Neutrophil (primary cell): ENCODE measurements around the gene CRYAB.

Experiments used
- H3K27ac ChIP-seq: fragments of 200-600 bp; sonication (generic); 2 replicates; pipeline ENCODE4 v1.5.1; 2016; ENCODE audit warnings: mild to moderate bottlenecking, moderate library complexity
- H3K27me3 ChIP-seq: fragments of 200-600 bp; sonication (generic); 2 replicates; pipeline ENCODE4 v1.6.0; 2016; ENCODE audit warnings: mild to moderate bottlenecking
- H3K36me3 ChIP-seq: fragments of 200-600 bp; sonication (generic); 2 replicates; pipeline ENCODE4 v1.5.1; 2017
- H3K4me1 ChIP-seq, 2 experiments: fragments of 200-600 bp in 1 of 2; sonication (generic) in 1 of 2; 1 replicate in 1 of 2; 2 replicates in 1 of 2; pipeline versions ENCODE4 v1.5.1 to v1.6.1; 2013 to 2016; ENCODE audit warnings: low read depth in 1 of 2, low read length in 1 of 2, mild to moderate bottlenecking in 1 of 2, moderate library complexity in 1 of 2; ENCODE audit not compliant: control insufficient read depth in 1 of 2, insufficient read depth in 1 of 2
- H3K4me3 ChIP-seq, 2 experiments: fragments of 200-600 bp in 1 of 2; sonication (generic) in 1 of 2; 1 replicate in 1 of 2; 2 replicates in 1 of 2; pipeline ENCODE4 v1.5.1; 2013 to 2016; ENCODE audit warnings: low read depth in 1 of 2, low read length in 1 of 2, mild to moderate bottlenecking in 1 of 2, moderate library complexity in 1 of 2
- H3K9me3 ChIP-seq: fragments of 200-600 bp; sonication (generic); 2 replicates; pipeline ENCODE4 v1.5.1; 2016
- CTCF ChIP-seq: fragments of 200-600 bp; sonication (generic); IDR thresholded peaks from 2 replicates; pipeline ENCODE4 v1.5.1; 2016; ENCODE audit warnings: antibody characterized with exemption

The CRYAB gene

GRCh38 chr11:111870522-111870885, 41.1 kb downstream of the CRYAB start:
- H3K4me3 ChIP-seq = peak overlapping the region; percentile 69 to 88
- no peak for TF ChIP-seq CTCF
- H3K27me3 ChIP-seq = no peaks in the 10 kb centered on the region
- peaks cover 6 to 12% of the 10 kb centered on the region in 2 experiments for H3K4me1 ChIP-seq
- H3K36me3 ChIP-seq = no peaks in the 10 kb centered on the region
- H3K27ac ChIP-seq = peak overlapping the region; percentile 66
- no peaks in the 10 kb centered on the region for H3K9me3 ChIP-seq

GRCh38 chr11:111870113-111870512, 41.5 kb downstream of the CRYAB start:
- Histone ChIP-seq H3K27ac (no peak overlapping the region), H3K27me3 (no peaks in the 10 kb centered on the region), H3K4me3 (no peak overlapping the region), H3K9me3 (no peaks in the 10 kb centered on the region), H3K36me3 (no peaks in the 10 kb centered on the region), H3K4me1 (peaks cover 6 to 12% of the 10 kb centered on the region in 2 experiments)
- no peak for TF ChIP-seq CTCF

GRCh38 chr11:111860257-111860656, 51.3 kb downstream of the CRYAB start:
- no peak overlapping the region for H3K4me3 ChIP-seq
- no peak for TF ChIP-seq CTCF
- H3K4me1 ChIP-seq = no peaks in the 10 kb centered on the region
- H3K27ac ChIP-seq = no peak overlapping the region
- no peaks in the 10 kb centered on the region for H3K9me3 ChIP-seq
- peaks cover 14% of the 10 kb centered on the region for H3K36me3 ChIP-seq
- no peaks in the 10 kb centered on the region for H3K27me3 ChIP-seq
